ENCODE measurements around the gene CCDC92B.

CCDC92B gene

GRCh38 chr17:2718150-2718938, 31.1 kb downstream of the CCDC92B start:
- DNase-seq = peak; percentile 20

- DNase-seq = no peak
Measured at GRCh38 chr17:2716649-2717048, 32.8 kb downstream of the CCDC92B start.

GRCh38 chr17:2713881-2714280, 35.6 kb downstream of the CCDC92B start:
- no peak for DNase-seq

- no peak for DNase-seq
Measured at GRCh38 chr17:2712300-2713043, 37.0 kb downstream of the CCDC92B start.

GRCh38 chr17:2711608-2712299, 37.7 kb downstream of the CCDC92B start, which contains the start of gene CLUH:
TSS of gene CLUH (minus strand) at chr17:2711764. CDS start at chr17:2711661, 103 bp downstream.
- peak; percentile 96 for DNase-seq

GRCh38 chr17:2710803-2711607, 38.4 kb downstream of the CCDC92B start:
- DNase-seq = peak; percentile 15

- DNase-seq = no peak
Measured at GRCh38 chr17:2710071-2710802, 39.2 kb downstream of the CCDC92B start.

- DNase-seq = no peak
Measured at GRCh38 chr17:2709183-2709661, 40.2 kb downstream of the CCDC92B start.

- DNase-seq = no peak
Measured at GRCh38 chr17:2708585-2709182, 40.8 kb downstream of the CCDC92B start.

- no peak for DNase-seq
Measured at GRCh38 chr17:2707721-2708584, 41.5 kb downstream of the CCDC92B start.

- no peak for DNase-seq
Measured at GRCh38 chr17:2706911-2707510, 42.4 kb downstream of the CCDC92B start.

- DNase-seq = no peak
Measured at GRCh38 chr17:2705888-2706795, 43.3 kb downstream of the CCDC92B start.

GRCh38 chr17:2705263-2705662, 44.2 kb downstream of the CCDC92B start:
- peak; percentile 57 for DNase-seq

- no peak for DNase-seq
Measured at GRCh38 chr17:2704890-2705248, 44.6 kb downstream of the CCDC92B start.

- DNase-seq = no peak
Measured at GRCh38 chr17:2704031-2704889, 45.2 kb downstream of the CCDC92B start.

GRCh38 chr17:2703606-2704005, 45.8 kb downstream of the CCDC92B start:
- no peak for DNase-seq

GRCh38 chr17:2703181-2703580, 46.3 kb downstream of the CCDC92B start:
- no peak for DNase-seq

Data from HCEC 1CT (cell line).